SU-DHL-6 (cell line): Measurements from ENCODE around the gene CSNK1G2.

Source experiments
- CTCF ChIP-seq: fragments of 200-600 bp; sonication (generic); IDR thresholded peaks from one replicate; pipeline ENCODE4 v1.5.1; 2017; ENCODE audit warnings: antibody characterized with exemption, mild to moderate bottlenecking, low read length, moderate library complexity; ENCODE audit not compliant: insufficient read depth, poor library complexity, severe bottlenecking
- EZH2phosphoT487 ChIP-seq: fragments of 200-600 bp; sonication (generic), shearing (Covaris generic); conservative IDR thresholded peaks from 2 replicates; pipeline ENCODE4 v1.6.1; 2018; ENCODE audit warnings: mild to moderate bottlenecking, antibody characterized with exemption, low read length, moderate library complexity, mixed read lengths

GRCh38 chr19:1936916-1937610 is 3.9 kb upstream of the CSNK1G2 start:
- TF ChIP-seq CTCF: no peak
- no peak for TF ChIP-seq EZH2phosphoT487
